Neural cell (in vitro differentiated cells): ENCODE measurements around the gene SHROOM2. TPM values are rescaled to one million over a fixed set of nuclear protein-coding genes. Genes with fewer than 3 reads are reported as not detected.

ENCODE experiments used
- H2AFZ ChIP-seq: fragments of 200-600, 300-800 bp; sonication (generic), shearing (Covaris generic); 2 replicates; pipeline ENCODE4 v1.6.0; 2014; ENCODE audit warnings: low read depth, mild to moderate bottlenecking, antibody characterized with exemption, low read length, moderate library complexity
- H3F3A ChIP-seq: fragments of 200-600 bp; shearing (Covaris generic); 2 replicates; pipeline ENCODE4 v1.6.1; 2016; ENCODE audit warnings: mild to moderate bottlenecking, moderate library complexity, mixed read lengths, antibody characterized with exemption, low read length; ENCODE audit not compliant: insufficient read depth, poor library complexity, severe bottlenecking
- H3K27ac ChIP-seq: fragments of 200-600, 300-800 bp; sonication (generic), shearing (Covaris generic); 2 replicates; pipeline ENCODE4 v1.5.1; 2014; ENCODE audit warnings: mild to moderate bottlenecking, low read length, moderate library complexity
- H3K27me3 ChIP-seq: fragments of 300-800, 200-600 bp; sonication (generic), shearing (Covaris generic); 2 replicates; pipeline ENCODE4 v1.6.0; 2014; ENCODE audit warnings: mild to moderate bottlenecking, low read depth, low read length, moderate library complexity; ENCODE audit not compliant: insufficient read depth
- H3K36me3 ChIP-seq: fragments of 300-800, 200-600 bp; sonication (generic), shearing (Covaris generic); 2 replicates; pipeline ENCODE4 v1.5.1; 2014; ENCODE audit warnings: mild to moderate bottlenecking, antibody characterized with exemption, low read length, moderate library complexity; ENCODE audit not compliant: insufficient read depth
- H3K4me2 ChIP-seq: fragments of 300-800, 200-600 bp; sonication (generic), shearing (Covaris generic); 2 replicates; pipeline ENCODE4 v1.6.0; 2014; ENCODE audit warnings: mild to moderate bottlenecking, low read length
- H3K4me3 ChIP-seq: fragments of 300-800, 200-600 bp; sonication (generic), shearing (Covaris generic); 2 replicates; pipeline ENCODE4 v1.5.1; 2014; ENCODE audit warnings: mild to moderate bottlenecking, low read length, moderate library complexity
- H3K79me2 ChIP-seq: fragments of 200-600 bp; shearing (Covaris generic); replicated peaks from 2 replicates; pipeline ENCODE4 v1.6.0; 2014; ENCODE audit warnings: mild to moderate bottlenecking, low read length, moderate library complexity; ENCODE audit not compliant: insufficient read depth
- H3K9ac ChIP-seq: fragments of 300-800, 200-600 bp; sonication (generic), shearing (Covaris generic); 2 replicates; pipeline ENCODE4 v1.6.1; 2016; ENCODE audit warnings: mild to moderate bottlenecking, low read length, mixed read lengths
- H3K9me2 ChIP-seq: fragments of 200-600 bp; shearing (Covaris generic); 2 replicates; pipeline ENCODE4 v1.6.1; 2016; ENCODE audit warnings: mild to moderate bottlenecking, low read length, mixed read lengths; ENCODE audit not compliant: insufficient read depth
- H3K9me3 ChIP-seq: fragments of 200-600, 300-800 bp; sonication (generic), shearing (Covaris generic); 2 replicates; pipeline ENCODE4 v1.6.1; 2016; ENCODE audit warnings: mild to moderate bottlenecking, mixed run types, low read length, moderate library complexity, mixed read lengths
- H4K20me1 ChIP-seq: fragments of 200-600 bp; shearing (Covaris generic); 2 replicates; pipeline ENCODE4 v1.6.1; 2016; ENCODE audit warnings: mild to moderate bottlenecking, mixed run types; ENCODE audit not compliant: insufficient read depth
- CTCF ChIP-seq: fragments of 450-650 bp; IDR thresholded peaks from 2 replicates; pipeline ENCODE4 v1.5.1; 2014; ENCODE audit warnings: antibody characterized with exemption, mild to moderate bottlenecking, moderate library complexity; ENCODE audit not compliant: poor library complexity, severe bottlenecking
- EP300 ChIP-seq: fragments of 450-650 bp; conservative IDR thresholded peaks from 2 replicates; pipeline ENCODE4 v1.6.1; 2014; ENCODE audit warnings: antibody characterized with exemption, mild to moderate bottlenecking, moderate library complexity; ENCODE audit not compliant: poor library complexity, severe bottlenecking
- EZH2 ChIP-seq: fragments of 200-600, 300-800 bp; shearing (Covaris generic), sonication (generic); IDR thresholded peaks from 2 replicates; pipeline ENCODE4 v1.6.1; 2014; ENCODE audit warnings: antibody characterized with exemption, low read length, borderline replicate concordance, mild to moderate bottlenecking; ENCODE audit not compliant: insufficient read depth, poor library complexity, severe bottlenecking
- MXI1 ChIP-seq: fragments of 450-650 bp; conservative IDR thresholded peaks from 2 replicates; pipeline ENCODE4 v1.6.1; 2014; ENCODE audit warnings: antibody characterized with exemption, mild to moderate bottlenecking; ENCODE audit not compliant: poor library complexity, severe bottlenecking
- POLR2AphosphoS5 ChIP-seq: IDR thresholded peaks from 2 replicates; pipeline ENCODE4 v1.6.1; 2012
- RAD21 ChIP-seq: fragments of 450-650 bp; conservative IDR thresholded peaks from 2 replicates; pipeline ENCODE4 v1.6.1; 2014; ENCODE audit warnings: antibody characterized with exemption, mild to moderate bottlenecking, moderate library complexity
- REST ChIP-seq: IDR thresholded peaks from 2 replicates; pipeline ENCODE4 v1.6.1; 2012; ENCODE audit warnings: borderline replicate concordance
- SMC3 ChIP-seq: fragments of 450-650 bp; conservative IDR thresholded peaks from 2 replicates; pipeline ENCODE4 v1.6.1; 2014; ENCODE audit warnings: antibody characterized with exemption, mild to moderate bottlenecking, moderate library complexity; ENCODE audit not compliant: poor library complexity
- TAF1 ChIP-seq: IDR thresholded peaks from 2 replicates; pipeline ENCODE4 v1.6.1; 2012; ENCODE audit warnings: low read depth
- polyA plus RNA-seq: library from polyadenylated mRNA; depleted of rRNA; stranded (reverse); fragments of >200 nt; gene quantifications from 2 replicates; pipeline ENCODE4 v1.2.3, GENCODE V29; 2014

Gene SHROOM2
- polyA plus RNA-seq, 1 donor from 2014 or later = 9.2 TPM

GRCh38 chrX:9873360-9873759 is 87.1 kb downstream of the SHROOM2 start:
- no peak overlapping the region for H3K4me2 ChIP-seq
- TF ChIP-seq EZH2 (no peak), EP300 (no peak), MXI1 (no peak), CTCF (no peak), RAD21 (no peak), POLR2AphosphoS5 (no peak), SMC3 (no peak), REST (no peak), TAF1 (no peak)
- no peaks in the 10 kb centered on the region for H3K79me2 ChIP-seq
- no peaks in the 10 kb centered on the region for H4K20me1 ChIP-seq
- no peak overlapping the region for H3K4me3 ChIP-seq
- no peaks in the 10 kb centered on the region for H3F3A ChIP-seq
- no peak overlapping the region for H3K9ac ChIP-seq
- no peaks in the 10 kb centered on the region for H3K27me3 ChIP-seq
- no peaks in the 10 kb centered on the region for H3K9me2 ChIP-seq
- H3K9me3 ChIP-seq = no peaks in the 10 kb centered on the region
- no peak overlapping the region for H2AFZ ChIP-seq
- H3K36me3 ChIP-seq = no peaks in the 10 kb centered on the region
- H3K27ac ChIP-seq = no peak overlapping the region

GRCh38 chrX:9873952-9874351 is 87.7 kb downstream of the SHROOM2 start:
- no peaks in the 10 kb centered on the region for H3K9me2 ChIP-seq
- H3K9ac ChIP-seq = no peak overlapping the region
- no peak overlapping the region for H3K4me3 ChIP-seq
- H2AFZ ChIP-seq = no peak overlapping the region
- TF ChIP-seq TAF1 (no peak), EZH2 (no peak), SMC3 (no peak), RAD21 (no peak), EP300 (no peak), REST (no peak), CTCF (no peak), MXI1 (no peak), POLR2AphosphoS5 (no peak)
- H3K36me3 ChIP-seq = no peaks in the 10 kb centered on the region
- H3K9me3 ChIP-seq = no peaks in the 10 kb centered on the region
- no peak overlapping the region for H3K27ac ChIP-seq
- no peaks in the 10 kb centered on the region for H3K79me2 ChIP-seq
- no peak overlapping the region for H3K4me2 ChIP-seq
- H3F3A ChIP-seq = no peaks in the 10 kb centered on the region
- H3K27me3 ChIP-seq = no peaks in the 10 kb centered on the region
- no peaks in the 10 kb centered on the region for H4K20me1 ChIP-seq
